Fibroblast of the aortic adventitia (primary cell): ENCODE results near the gene NELFCD. TPM values are rescaled to one million over a fixed set of nuclear protein-coding genes. Genes with fewer than 3 reads are reported as not detected.

Experiments
- DNase-seq: peaks from one replicate; pipeline ENCODE4 v3.0.0-alpha.2; 2010; ENCODE audit warnings: low read depth
- H3K4me3 ChIP-seq: 2 replicates; pipeline ENCODE4 v1.5.1; 2011; ENCODE audit warnings: low read depth, mild to moderate bottlenecking, control low read depth, low read length, moderate library complexity
- CTCF ChIP-seq: IDR thresholded peaks from 2 replicates; pipeline ENCODE4 v1.5.1; 2011; ENCODE audit warnings: mild to moderate bottlenecking, low read length, control low read depth, inconsistent platforms; ENCODE audit not compliant: insufficient read depth
- total RNA-seq: library from RNA; depleted of rRNA; stranded (reverse); fragments of >200 nt; gene quantifications from 2 replicates; pipeline ENCODE4 v1.2.3, GENCODE V29; 2012; ENCODE audit warnings: low replicate concordance

The NELFCD gene
- total RNA-seq, 1 donor, result 46.1 TPM

DNA sequence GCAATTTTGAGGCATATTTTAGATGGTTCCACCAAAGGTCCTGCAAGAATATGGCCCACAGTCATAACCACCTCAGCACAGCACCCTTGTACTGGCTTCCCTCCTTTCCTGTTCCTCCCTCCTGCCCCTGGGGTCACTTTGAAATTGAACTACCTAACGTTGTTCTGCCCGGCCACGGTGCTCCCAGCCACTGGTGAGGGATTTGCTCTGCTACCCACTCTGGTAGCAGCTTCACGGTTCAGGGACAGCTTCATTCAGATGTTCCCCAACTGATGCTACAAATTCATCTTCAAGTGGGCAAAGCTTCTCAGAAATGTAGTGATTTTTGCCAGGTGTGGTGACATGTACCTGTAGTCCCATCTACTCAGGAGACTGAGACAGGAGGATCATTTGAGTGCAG is 7.9 kb upstream of the NELFCD start:
- H3K4me3 ChIP-seq, result no peak overlapping the region
- TF ChIP-seq CTCF, result no peak
- DNase-seq, result no peak

DNA sequence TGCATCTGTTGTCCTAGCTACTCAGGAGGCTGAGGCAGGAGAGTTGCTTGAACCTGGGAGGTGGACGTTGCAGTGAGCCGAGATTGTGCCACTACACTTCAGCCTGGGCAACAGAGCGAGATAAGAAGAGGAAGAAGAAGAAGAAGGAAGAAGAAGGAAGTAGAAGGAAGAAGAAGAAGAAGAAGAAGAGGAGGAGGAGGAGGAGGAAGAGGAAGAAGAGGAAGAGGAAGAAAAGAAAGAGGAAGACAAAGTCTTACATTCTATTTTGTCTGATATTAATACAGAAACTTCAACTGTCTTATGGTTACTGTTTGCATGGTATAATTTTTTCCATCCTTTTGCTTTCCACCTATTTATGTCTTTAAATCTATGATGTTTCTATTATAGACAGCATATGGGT is 7.2 kb upstream of the NELFCD start:
- TF ChIP-seq CTCF, result no peak
- DNase-seq, result no peak
- H3K4me3 ChIP-seq, result no peak overlapping the region

- no peak for DNase-seq
- no peak for TF ChIP-seq CTCF
Measured at GRCh38 chr20:58975353-58975752, 5.7 kb upstream of the NELFCD start.

DNA sequence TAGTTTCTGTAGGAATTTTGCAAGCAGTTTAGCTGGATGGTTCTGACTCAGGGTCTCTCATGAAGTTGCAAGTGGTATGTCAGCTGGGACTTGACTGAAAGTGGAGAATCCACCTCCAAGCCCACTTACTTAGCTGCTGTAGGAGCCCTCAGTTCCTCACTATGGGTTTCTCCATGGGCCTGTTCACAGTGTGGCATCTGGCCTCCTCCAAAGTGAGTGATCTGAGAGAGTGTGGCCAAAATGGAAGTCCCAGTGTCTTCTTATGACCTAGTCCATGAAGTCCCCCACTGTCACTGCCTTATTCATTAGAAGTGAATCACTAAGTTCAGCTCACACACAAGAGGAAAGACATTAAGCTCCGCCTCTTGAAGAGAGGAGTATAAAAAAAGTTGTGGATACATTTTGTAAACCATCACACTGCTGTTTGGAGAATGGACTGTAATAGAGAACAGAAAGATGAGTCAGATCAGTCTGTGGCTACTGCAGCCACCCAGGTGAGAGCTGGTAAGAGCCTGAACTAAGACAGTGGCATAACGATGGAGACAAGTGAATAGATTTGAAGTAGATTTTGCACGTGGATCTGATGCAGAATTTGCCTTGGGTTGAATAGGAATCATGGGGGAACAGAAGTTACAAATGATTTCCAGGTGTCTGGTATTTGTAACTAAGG is 4.9 kb upstream of the NELFCD start:
- no peak for TF ChIP-seq CTCF
- no peak for DNase-seq
- H3K4me3 ChIP-seq, result no peak overlapping the region

More at GRCh38 chr20:58975353-58975752, 5.7 kb upstream of the NELFCD start:
- no peak overlapping the region for H3K4me3 ChIP-seq

GRCh38 chr20:58978351-58979190 is 2.5 kb upstream of the NELFCD start:
- DNase-seq, result no peak
- no peak overlapping the region for H3K4me3 ChIP-seq
- no peak for TF ChIP-seq CTCF

DNA sequence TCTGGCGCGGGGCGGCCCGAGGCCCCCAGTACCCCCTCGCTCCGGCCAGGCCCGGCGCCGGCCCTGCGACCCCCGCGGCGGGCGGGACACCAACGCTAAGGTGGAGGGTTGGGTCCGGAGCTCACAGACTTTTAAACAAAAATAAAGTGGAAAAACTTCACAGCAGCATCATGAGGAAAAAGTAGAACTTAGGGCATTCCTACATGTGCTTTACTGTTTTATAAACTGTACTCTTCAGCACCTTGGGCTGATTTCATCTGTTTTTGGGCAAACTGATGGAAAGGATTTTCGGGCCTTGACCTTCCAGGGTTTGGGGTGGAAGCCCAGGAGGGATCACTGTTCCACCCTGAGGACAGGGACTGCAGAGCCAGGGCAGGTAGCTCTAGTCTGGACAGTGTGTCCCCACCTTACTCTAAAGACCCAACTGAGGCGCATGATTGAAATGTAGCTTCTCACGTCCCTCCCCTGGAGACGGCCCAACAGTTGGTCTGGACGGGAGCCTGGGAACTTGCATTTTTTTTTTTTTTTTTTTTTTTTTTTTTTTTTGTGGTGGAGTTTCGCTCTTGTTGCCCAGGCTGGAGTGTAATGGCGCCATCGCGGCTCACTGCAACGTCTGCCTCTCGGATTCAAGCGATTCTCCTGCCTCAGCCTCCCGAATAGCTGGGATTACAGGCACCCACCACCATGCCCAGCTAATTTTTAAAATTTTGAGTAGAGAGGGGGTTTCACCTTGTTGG is 740 bp downstream of the NELFCD start:
- TF ChIP-seq CTCF, result no peak
- H3K4me3 ChIP-seq, result peak overlapping the region; percentile 70
- peak; percentile 29 for DNase-seq
